ENCODE measurements around the gene PERM1. TPM values are rescaled to one million over a fixed set of nuclear protein-coding genes. Genes with fewer than 3 reads are reported as not detected.
"Not testable (repeated sequence)": the region's sequence is repeated elsewhere in the genome, so short reads cannot be mapped to it uniquely, and the experiment has no call there.

The PERM1 gene, protein sequence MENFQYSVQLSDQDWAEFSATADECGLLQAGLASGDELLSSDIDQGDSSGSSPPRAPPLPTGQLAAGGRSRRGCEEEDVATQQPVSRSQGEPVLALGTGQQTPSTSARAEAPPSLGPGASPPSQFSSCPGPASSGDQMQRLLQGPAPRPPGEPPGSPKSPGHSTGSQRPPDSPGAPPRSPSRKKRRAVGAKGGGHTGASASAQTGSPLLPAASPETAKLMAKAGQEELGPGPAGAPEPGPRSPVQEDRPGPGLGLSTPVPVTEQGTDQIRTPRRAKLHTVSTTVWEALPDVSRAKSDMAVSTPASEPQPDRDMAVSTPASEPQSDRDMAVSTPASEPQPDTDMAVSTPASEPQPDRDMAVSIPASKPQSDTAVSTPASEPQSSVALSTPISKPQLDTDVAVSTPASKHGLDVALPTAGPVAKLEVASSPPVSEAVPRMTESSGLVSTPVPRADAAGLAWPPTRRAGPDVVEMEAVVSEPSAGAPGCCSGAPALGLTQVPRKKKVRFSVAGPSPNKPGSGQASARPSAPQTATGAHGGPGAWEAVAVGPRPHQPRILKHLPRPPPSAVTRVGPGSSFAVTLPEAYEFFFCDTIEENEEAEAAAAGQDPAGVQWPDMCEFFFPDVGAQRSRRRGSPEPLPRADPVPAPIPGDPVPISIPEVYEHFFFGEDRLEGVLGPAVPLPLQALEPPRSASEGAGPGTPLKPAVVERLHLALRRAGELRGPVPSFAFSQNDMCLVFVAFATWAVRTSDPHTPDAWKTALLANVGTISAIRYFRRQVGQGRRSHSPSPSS
- total RNA-seq: not detected in 2 replicates

GRCh38 chr1:981955-982558, at the start of gene PERM1:
TSS of gene PERM1 (minus strand) at chr1:982093. CDS start at chr1:981029, 1,064 bp downstream.
- intact Hi-C loops (cut with micrococcal nuclease): loop anchor here (10.0 kb wide), 1 partner anchor 53 kb away; no protein-coding TSS in a partner anchor

DNA sequence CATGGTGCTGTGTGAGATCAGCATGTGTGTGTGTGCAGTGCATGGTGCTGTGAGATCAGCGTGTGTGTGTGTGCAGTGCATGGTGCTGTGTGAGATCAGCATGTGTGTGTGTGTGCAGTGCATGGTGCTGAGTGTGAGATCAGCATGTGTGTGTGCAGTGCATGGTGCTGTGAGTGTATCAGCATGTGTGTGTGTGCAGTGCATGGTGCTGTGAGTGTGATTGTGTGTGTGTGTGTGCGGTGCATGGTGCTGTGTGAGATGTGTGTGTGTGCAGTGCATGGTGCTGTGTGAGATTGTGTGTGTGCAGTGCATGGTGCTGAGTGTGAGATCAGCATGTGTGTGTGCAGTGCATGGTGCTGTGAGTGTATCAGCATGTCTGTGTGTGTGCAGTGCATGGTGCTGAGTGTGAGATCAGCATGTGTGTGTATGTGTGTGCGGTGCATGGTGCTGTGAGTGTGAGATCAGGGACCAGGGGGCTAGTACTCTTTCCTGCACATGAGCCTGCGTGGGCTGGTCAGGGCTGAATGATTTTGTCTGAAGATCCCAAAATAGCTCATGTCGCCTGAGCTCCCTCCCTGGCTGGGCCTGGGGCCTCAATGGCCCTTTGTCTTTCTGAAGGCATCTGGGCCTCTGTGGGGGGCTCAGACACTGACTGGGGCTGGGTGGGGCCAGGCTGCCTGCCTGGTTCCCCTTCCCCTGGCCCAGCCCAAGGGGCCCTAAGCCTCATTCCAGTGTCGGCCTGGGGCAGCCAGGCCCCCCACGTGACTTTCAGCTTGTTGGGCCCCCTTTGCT, 49.2 kb upstream of the PERM1 start:
- intact Hi-C loops (cut with micrococcal nuclease): loop anchor here (10.0 kb wide), 2 partner anchors 46 to 274 kb away; partner anchors contain the start of genes ACAP3, PERM1 and PUSL1

DNA sequence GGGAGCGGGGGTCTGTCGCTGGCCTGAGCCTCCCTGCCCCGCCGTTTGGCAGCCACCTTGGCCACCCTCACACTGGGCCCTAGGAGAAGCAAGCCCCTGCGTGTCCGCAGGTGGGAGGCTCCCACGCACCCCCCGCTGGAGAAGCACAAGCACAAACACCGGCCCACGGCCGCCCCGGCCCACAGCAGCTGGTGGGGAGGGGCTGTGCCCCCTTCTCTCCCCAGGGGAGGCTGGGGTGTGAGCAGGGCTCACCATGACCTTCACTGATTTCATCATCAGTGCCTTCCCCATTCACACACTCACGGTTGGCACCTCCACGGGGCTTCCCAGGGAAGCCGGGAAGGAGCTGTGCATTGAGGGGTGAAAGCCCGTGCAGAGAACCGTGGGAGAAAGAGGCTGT, 45.9 kb upstream of the PERM1 start:
- intact Hi-C loops (cut with micrococcal nuclease): no loop called here

- intact Hi-C loops (cut with micrococcal nuclease): no loop called here
Observed at GRCh38 chr1:1026599-1027413, 44.9 kb upstream of the PERM1 start.

DNA sequence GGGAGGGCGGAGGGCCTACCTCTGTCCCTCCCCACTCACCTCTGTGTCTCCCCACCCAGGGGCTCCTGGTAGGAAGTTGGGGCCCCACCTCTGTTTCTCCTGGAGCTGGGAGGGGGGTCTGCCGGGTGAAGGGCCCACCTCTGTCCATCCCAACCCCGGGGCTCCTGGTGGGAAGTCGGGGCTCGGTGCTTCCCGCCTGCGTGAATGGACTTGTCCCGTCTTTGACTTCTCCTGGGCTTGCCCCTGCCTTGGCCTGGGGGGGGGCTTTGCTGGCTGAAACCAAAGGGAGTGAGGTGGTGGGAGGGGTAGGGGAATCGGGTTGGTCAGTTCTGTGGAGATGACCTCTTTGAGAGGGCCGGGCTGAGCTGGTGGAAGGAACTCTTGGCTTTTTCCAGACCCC, 43.8 kb upstream of the PERM1 start:
- intact Hi-C loops (cut with micrococcal nuclease): no loop called here

DNA sequence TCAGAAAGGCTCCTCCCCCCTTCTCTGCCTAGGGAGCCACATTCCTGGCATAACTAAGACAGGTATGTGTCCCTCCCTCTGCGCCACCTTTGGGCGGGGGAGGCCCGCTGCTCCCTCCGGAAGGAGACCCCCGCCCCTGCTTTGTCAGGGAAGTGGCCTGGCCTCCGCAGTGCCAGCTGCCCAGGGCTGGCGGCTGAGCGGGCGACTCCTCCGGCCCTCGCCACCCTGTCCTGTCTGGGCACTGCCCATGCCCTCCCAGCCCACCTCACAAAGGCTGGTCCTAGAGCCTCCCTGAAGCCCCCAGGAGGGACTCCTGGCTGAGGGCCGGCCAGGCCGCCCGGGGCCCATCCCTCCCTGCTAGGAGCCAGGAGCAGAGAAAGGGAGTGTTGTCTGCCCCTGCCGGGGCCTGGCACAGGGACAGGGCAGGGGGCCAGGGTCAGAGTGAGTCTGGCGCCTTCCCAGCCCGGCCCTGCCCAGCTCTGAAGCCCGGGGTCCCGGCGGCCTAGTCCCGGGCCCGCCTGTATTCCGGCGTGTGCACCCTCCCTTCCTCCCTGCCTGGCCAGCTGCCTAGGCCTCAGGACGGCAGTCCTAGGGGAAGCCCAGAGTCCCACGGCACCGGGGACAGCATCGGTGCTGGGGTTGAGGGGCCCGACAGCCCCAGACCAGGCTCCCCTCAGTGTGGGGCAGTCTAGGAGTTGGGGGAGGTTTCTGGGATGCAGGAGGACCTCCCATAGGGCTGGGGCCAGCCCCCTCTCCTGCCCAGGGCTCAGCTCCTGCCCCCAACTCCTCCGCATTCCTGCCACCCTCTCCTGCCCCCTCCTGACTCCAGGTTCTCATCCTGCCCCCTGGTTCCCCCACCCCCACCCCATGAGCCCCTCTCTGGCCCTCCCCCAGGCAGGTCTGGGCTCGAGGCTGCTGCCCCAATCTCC, 43.1 kb upstream of the PERM1 start:
- intact Hi-C loops (cut with micrococcal nuclease): loop anchor here (5.0 kb wide), 1 partner anchor 32 kb away; no protein-coding TSS in a partner anchor

DNA sequence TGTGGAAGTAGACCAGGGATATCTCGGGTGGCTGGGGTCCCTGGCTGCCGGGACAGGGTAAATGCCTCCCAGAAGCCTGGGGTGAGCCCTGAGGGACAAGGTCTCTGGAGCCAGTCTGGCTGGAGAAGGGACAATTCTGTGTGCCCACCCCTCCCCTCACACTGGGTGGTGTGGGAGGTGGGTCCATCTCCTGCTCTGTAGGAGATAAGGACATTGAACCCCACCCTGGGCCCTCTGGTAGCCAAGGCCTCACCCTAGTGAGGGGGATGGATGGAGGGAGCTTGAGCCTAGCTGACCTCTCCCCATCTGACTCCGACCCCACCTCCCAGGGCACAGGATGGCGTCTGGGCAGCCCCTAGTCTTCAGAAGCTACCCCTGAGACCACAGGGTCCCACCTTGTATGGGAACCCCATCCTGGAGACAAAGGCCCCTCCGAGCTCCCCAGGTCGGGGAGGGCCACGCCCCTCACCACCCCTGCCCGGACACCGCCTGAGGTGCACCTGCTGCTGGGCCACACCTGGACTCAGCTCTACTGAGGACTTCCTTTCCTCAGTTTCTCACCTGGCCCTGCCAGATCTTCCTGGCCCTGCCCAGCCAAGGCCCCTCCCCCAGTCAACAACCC, 42.4 kb upstream of the PERM1 start:
- intact Hi-C loops (cut with micrococcal nuclease): loop anchor here (5.0 kb wide), 1 partner anchor 33 kb away; no protein-coding TSS in a partner anchor

GRCh38 chr1:1023700-1024099, 41.8 kb upstream of the PERM1 start:
- intact Hi-C loops (cut with micrococcal nuclease): loop anchor here (5.0 kb wide), 1 partner anchor 34 kb away; no protein-coding TSS in a partner anchor

DNA sequence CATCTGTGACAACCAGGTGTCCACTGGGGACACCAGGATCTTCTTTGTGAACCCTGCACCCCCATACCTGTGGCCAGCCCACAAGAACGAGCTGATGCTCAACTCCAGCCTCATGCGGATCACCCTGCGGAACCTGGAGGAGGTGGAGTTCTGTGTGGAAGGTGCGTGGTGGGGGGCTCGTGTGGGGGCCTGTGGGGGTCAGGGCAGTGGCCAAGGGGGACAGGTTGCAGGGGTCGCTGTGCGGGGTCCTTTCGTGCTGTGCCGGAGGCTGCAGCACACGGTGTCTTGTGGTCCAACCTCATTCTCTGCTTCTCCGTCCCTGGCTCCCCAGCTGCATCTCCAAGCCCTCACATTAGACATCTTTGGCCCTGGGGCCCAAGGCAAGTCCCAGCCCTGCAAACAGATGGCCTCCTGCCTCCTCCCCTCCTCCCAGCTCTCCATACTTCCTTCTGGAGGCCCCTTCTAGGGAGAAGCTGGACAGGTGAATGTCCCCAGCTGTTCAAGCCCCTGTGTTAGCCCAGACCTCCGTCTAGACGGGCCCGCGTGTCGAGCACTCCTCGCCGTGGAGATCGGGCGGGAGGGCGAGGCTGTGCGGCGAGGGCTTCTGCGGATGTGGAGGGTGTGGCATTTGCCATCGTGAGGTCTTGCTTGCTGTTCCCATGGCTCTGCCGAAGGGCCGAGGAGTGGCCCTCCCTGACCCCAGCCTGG, 40.6 kb upstream of the PERM1 start:
- intact Hi-C loops (cut with micrococcal nuclease): loop anchor here (5.0 kb wide), 1 partner anchor 35 kb away; no protein-coding TSS in a partner anchor

DNA sequence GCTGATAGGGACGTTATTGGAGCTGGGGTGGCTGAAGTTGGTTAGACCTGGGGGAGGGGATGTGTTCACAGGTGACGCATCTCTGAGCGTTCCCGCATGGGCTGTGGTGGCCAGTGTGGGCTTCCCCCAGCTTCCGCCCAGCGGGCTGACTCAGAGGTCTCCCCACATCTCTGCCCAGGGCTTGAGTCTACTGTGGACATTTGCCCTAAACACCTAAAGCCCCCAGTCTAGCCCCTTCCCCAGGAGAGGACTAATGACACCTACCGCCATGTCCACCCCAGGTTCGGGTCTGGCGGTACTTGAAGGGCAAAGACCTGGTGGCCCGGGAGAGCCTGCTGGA, 40.0 kb upstream of the PERM1 start:
- intact Hi-C loops (cut with micrococcal nuclease): loop anchor here (5.0 kb wide), 1 partner anchor 35 kb away; no protein-coding TSS in a partner anchor

- intact Hi-C loops (cut with micrococcal nuclease): loop anchor here (5.0 kb wide), 1 partner anchor 36 kb away; no protein-coding TSS in a partner anchor
Observed at GRCh38 chr1:1021010-1021919, 39.4 kb upstream of the PERM1 start.

DNA sequence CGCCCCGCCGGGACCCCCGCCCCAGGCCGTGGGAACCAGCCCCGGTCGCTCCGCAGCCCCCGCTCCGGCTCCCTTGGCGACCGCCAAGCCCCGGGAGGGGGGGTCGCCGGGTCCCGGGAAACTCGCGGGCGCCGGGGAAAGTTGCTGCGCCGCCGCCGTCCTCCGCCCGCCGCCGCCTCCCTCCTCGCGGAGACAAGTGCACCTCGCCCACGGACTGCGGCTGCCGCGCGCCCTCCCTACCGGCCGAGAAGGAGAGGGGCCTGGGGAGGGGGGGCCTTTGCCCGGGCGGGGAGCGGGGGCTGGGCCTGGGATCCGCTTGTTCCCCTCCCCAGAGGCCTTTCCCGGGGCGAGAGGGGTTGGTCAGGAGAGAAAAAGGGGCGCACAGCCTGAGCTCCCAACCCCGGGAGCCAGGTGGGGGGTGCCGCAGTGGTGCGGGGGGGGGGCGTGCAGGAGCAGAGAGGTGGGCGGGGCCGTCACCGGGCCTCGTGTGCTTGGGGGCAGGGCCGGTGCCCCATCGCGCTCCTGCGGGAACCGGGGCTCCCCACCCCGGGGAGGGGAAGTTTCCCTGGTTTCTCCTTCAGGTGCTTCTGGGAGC, 38.6 kb upstream of the PERM1 start:
- intact Hi-C loops (cut with micrococcal nuclease): loop anchor here (5.0 kb wide), 1 partner anchor 37 kb away; no protein-coding TSS in a partner anchor

- intact Hi-C loops (cut with micrococcal nuclease): loop anchor here (1.0 to 5.0 kb wide), 2 partner anchors 13 to 37 kb away; no protein-coding TSS in a partner anchor
Observed at GRCh38 chr1:1020000-1020404, 38.1 kb upstream of the PERM1 start, which contains the start of gene AGRN. TSS of gene AGRN (plus strand) at chr1:1020120. CDS start at chr1:1020173, 53 bp downstream.

DNA sequence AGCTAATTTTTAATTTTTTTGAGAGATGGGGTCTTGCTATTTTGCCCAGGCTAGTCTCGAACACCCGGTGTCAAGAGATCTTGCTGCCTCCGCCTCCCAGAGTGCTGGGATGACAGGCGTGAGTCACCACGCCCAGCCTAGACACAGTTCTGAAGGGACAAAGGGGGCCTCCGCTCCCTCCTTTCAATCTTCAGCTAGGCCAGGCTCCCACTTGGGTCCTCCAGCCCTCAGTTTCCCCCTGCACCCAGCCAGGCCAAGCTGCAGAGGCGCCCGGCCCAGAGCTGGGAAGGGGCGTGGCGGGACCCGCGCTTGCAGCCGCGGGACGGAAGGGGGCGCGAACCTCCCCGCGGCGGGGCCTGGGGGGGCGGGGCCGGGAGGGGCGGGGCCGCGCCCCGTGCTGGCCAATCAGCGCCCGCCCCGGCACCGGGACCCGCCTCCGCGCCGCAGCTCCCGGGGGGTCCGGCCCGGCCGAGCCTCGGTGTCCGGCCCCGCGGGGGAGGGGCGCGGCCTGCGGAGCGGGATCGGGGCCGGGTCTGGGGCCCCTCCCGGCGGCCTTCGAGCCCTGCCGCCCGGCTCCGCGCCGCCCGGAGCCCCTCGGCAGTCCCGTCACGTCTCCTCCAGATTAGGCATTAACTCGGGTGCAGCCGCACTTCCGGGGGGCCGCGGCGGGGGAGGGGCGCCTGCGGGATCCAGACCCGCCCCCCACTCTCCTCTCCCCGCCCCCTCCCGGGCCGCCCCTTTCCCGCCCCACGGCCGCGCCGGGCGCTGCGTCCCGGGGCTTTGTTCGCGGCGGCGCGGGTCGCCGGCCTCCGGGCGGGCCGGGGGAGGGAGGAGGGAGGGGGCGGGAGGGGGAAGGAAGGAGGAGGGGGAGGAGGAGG, 37.5 kb upstream of the PERM1 start:
- intact Hi-C loops (cut with micrococcal nuclease): loop anchor here (1.0 kb wide), 1 partner anchor 14 kb away; no protein-coding TSS in a partner anchor

DNA sequence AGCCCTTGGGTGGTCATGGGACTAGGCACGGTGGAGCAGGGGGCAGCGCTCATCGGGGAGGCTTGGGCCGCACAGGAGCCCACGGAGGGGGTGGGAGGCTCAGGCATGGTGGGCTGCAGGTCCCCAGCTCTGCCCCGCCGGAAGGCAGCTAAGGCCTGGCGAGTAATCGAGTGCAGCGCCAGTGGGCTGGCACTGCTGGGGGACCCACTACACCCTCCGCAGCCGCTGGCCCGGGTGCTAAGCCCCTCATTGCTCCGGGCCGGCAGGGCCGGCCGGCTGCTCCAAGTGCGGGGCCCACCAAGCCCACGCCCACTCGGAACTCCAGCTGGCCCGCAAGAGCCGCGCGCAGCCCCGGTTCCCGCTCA, 36.4 kb upstream of the PERM1 start:
- intact Hi-C loops (cut with micrococcal nuclease): not testable (repeated sequence)
